WTC11 (cell line): ENCODE results near the gene ADAD2.

ENCODE experiments used
- ATF2 ChIP-seq: sonication (generic); formaldehyde crosslinking; IDR thresholded peaks from 2 replicates; pipeline ENCODE4 v1.8.1; 2022; ENCODE audit warnings: low read depth, missing genetic modification reagents, borderline replicate concordance
- CBFB ChIP-seq: sonication (generic); formaldehyde crosslinking; IDR thresholded peaks from 2 replicates; pipeline ENCODE4 v1.8.1; 2022; ENCODE audit warnings: mild to moderate bottlenecking, low read depth, missing genetic modification reagents
- ESRRA ChIP-seq: sonication (generic); formaldehyde crosslinking; IDR thresholded peaks from 2 replicates; pipeline ENCODE4 v1.8.1; 2022; ENCODE audit warnings: mild to moderate bottlenecking, missing genetic modification reagents, borderline replicate concordance
- FOXK1 ChIP-seq: sonication (generic); formaldehyde crosslinking; IDR thresholded peaks from 2 replicates; pipeline ENCODE4 v1.8.0; 2022; ENCODE audit warnings: mild to moderate bottlenecking, moderate library complexity, missing genetic modification reagents
- HMGXB4 ChIP-seq: sonication (generic); formaldehyde crosslinking; IDR thresholded peaks from 2 replicates; pipeline ENCODE4 v1.8.1; 2023; ENCODE audit warnings: mild to moderate bottlenecking, moderate library complexity, missing genetic modification reagents
- RELA ChIP-seq: sonication (generic); formaldehyde crosslinking; IDR thresholded peaks from 2 replicates; pipeline ENCODE4 v1.8.1; 2022; ENCODE audit warnings: missing genetic modification reagents, mild to moderate bottlenecking, borderline replicate concordance
- ZBTB21 ChIP-seq: sonication (generic); formaldehyde crosslinking; IDR thresholded peaks from 2 replicates; pipeline ENCODE4 v1.8.1; 2023; ENCODE audit warnings: mild to moderate bottlenecking, missing genetic modification reagents, borderline replicate concordance
- ZNF263 ChIP-seq: sonication (generic); formaldehyde crosslinking; IDR thresholded peaks from 2 replicates; pipeline ENCODE4 v1.8.1; 2022; ENCODE audit warnings: low read depth, mild to moderate bottlenecking, moderate library complexity, missing genetic modification reagents
- ZNF423 ChIP-seq: fragments of 250-450 bp; sonication (Bioruptor Pico); IDR thresholded peaks from 2 replicates; pipeline ENCODE4 v2.1.2; 2022; ENCODE audit warnings: mild to moderate bottlenecking, moderate library complexity
- TF ChIP-seq, protein P1 (sequence below): fragments of 200-600 bp; IDR thresholded peaks from 2 replicates; pipeline ENCODE4 v1.8.0; 2022; ENCODE audit warnings: antibody characterized with exemption
- TF ChIP-seq, protein P2 (sequence below): sonication (generic); formaldehyde crosslinking; IDR thresholded peaks from 2 replicates; pipeline ENCODE4 v1.8.0; 2022; ENCODE audit warnings: mild to moderate bottlenecking, missing genetic modification reagents

GRCh38 chr16:84246679-84247077 is 55.7 kb downstream of the ADAD2 start:
- TF ChIP-seq FOXK1 (CRISPR knock-in tag), result no peak
- no peak for TF ChIP-seq ZBTB21 (CRISPR knock-in tag)
- no peak for TF ChIP-seq ZNF423 (CRISPR knock-in tag)
- TF ChIP-seq, protein P1, sequence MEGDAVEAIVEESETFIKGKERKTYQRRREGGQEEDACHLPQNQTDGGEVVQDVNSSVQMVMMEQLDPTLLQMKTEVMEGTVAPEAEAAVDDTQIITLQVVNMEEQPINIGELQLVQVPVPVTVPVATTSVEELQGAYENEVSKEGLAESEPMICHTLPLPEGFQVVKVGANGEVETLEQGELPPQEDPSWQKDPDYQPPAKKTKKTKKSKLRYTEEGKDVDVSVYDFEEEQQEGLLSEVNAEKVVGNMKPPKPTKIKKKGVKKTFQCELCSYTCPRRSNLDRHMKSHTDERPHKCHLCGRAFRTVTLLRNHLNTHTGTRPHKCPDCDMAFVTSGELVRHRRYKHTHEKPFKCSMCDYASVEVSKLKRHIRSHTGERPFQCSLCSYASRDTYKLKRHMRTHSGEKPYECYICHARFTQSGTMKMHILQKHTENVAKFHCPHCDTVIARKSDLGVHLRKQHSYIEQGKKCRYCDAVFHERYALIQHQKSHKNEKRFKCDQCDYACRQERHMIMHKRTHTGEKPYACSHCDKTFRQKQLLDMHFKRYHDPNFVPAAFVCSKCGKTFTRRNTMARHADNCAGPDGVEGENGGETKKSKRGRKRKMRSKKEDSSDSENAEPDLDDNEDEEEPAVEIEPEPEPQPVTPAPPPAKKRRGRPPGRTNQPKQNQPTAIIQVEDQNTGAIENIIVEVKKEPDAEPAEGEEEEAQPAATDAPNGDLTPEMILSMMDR, result no peak
- TF ChIP-seq CBFB (CRISPR knock-in tag), result no peak
- no peak for TF ChIP-seq ATF2 (CRISPR knock-in tag)
- TF ChIP-seq RELA (CRISPR knock-in tag), result no peak
- TF ChIP-seq ZNF263, result no peak
- no peak for TF ChIP-seq ESRRA (CRISPR knock-in tag)
- TF ChIP-seq, protein P2, sequence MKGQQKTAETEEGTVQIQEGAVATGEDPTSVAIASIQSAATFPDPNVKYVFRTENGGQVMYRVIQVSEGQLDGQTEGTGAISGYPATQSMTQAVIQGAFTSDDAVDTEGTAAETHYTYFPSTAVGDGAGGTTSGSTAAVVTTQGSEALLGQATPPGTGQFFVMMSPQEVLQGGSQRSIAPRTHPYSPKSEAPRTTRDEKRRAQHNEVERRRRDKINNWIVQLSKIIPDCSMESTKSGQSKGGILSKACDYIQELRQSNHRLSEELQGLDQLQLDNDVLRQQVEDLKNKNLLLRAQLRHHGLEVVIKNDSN (CRISPR knock-in tag), result no peak
- no peak for TF ChIP-seq HMGXB4
